K562 (cell line): ENCODE results near the gene KMO. TPM values are rescaled to one million over a fixed set of nuclear protein-coding genes. Genes with fewer than 3 reads are reported as not detected.

Source experiments
- ATAC-seq: fragments of 200-7000 bp; cut with Tn5 transposase; 3 replicates; pipeline ENCODE4 v1.9.1; 2020; ENCODE audit warnings: moderate library complexity
- BruUV-seq: library from RNA; stranded (reverse); fragments of 400-500 nt; replicated peaks from 2 replicates; lab custom pipeline; 2021; lab: Mats Ljungman, UMichigan
- CTCF ChIA-PET: fragments of 300-600 bp; formaldehyde crosslinking; extraction: SDS; loops from one replicate; lab custom pipeline; 2021; ENCODE audit warnings: low intra/inter-chr PET ratio; lab: Yijun Ruan, JAX
- POLR2A ChIA-PET: fragments of 300-600, 350-650 bp; sonication (Branson Sonifier 250); formaldehyde crosslinking; extraction: SDS; loops from one replicate; lab custom pipeline; 2021; ENCODE audit warnings: antibody characterized with exemption, inconsistent platforms; lab: Yijun Ruan, JAX
- DNase-seq, 4 experiments: peaks; one replicate each; pipeline versions ENCODE4 v3.0.0 to v3.0.0-alpha.2; 2011 to 2018; ENCODE audit warnings: low spot score in 3 of 4, mixed read lengths in 3 of 4; ENCODE audit errors: extremely low read depth in 1 of 4
- FAIRE-seq: peaks from 2 replicates; lab custom pipeline; 2011; peaks lifted over from hg19 to GRCh38; lab: Jason Lieb, UNC
- H2AFZ ChIP-seq: 2 replicates; pipeline ENCODE4 v1.6.0; 2011; ENCODE audit warnings: low read depth, low read length, control low read depth, inconsistent platforms
- H3K27ac ChIP-seq: fragments of 200-600 bp; 3 replicates; pipeline ENCODE4 v1.8.0; 2011; ENCODE audit warnings: low read depth, mild to moderate bottlenecking, control low read depth, inconsistent platforms, low read length, moderate library complexity, mixed read lengths; ENCODE audit errors: extremely low read depth
- H3K27me3 ChIP-seq, 2 experiments: fragments of 300-600 bp in 1 of 2; 2 replicates in 1 of 2; 3 replicates in 1 of 2; pipeline versions ENCODE4 v1.6.0 to v1.8.0; 2011; ENCODE audit warnings: inconsistent platforms in 2 of 2, low read length in 2 of 2, mild to moderate bottlenecking in 1 of 2, mixed read lengths in 1 of 2, moderate library complexity in 1 of 2; ENCODE audit not compliant: control insufficient read depth in 2 of 2, insufficient read depth in 2 of 2
- H3K36me3 ChIP-seq: fragments of 300-600 bp; 3 replicates; pipeline ENCODE4 v1.8.0; 2011; ENCODE audit warnings: mild to moderate bottlenecking, low read length, inconsistent platforms; ENCODE audit not compliant: control insufficient read depth, insufficient read depth
- H3K4me1 ChIP-seq, 2 experiments: fragments of 200-600 bp in 1 of 2; replicated peaks in 1 of 2; 2 replicates in 1 of 2; 3 replicates in 1 of 2; pipeline versions ENCODE4 v1.5.1 to v1.8.0; 2011; ENCODE audit warnings: inconsistent platforms in 2 of 2, low read length in 2 of 2, mild to moderate bottlenecking in 1 of 2, mixed read lengths in 1 of 2, moderate library complexity in 1 of 2; ENCODE audit not compliant: control insufficient read depth in 2 of 2, insufficient read depth in 2 of 2
- H3K4me2 ChIP-seq: 2 replicates; pipeline ENCODE4 v1.6.1; 2011; ENCODE audit warnings: low read length, control low read depth, inconsistent platforms, mixed read lengths; ENCODE audit not compliant: insufficient read depth
- H3K4me3 ChIP-seq: fragments of 200-600 bp; sonication (generic), shearing (Covaris generic); 2 replicates; pipeline ENCODE4 v1.5.1; 2016; ENCODE audit warnings: control low read depth, inconsistent platforms
- H3K79me2 ChIP-seq: fragments of 200-600 bp; 3 replicates; pipeline ENCODE4 v1.8.0; 2011; ENCODE audit warnings: low read length, inconsistent platforms; ENCODE audit not compliant: control insufficient read depth, insufficient read depth
- H3K9ac ChIP-seq, 2 experiments: 2 replicates each; pipeline versions ENCODE4 v1.6.0 to v1.6.1; 2011; ENCODE audit warnings: low read depth in 2 of 2, low read length in 2 of 2, control low read depth in 1 of 2, inconsistent platforms in 1 of 2, mild to moderate bottlenecking in 1 of 2, mixed read lengths in 1 of 2; ENCODE audit not compliant: insufficient read depth in 1 of 2
- H3K9me1 ChIP-seq: one replicate; pipeline ENCODE4 v1.6.0; 2011; ENCODE audit warnings: inconsistent platforms, mild to moderate bottlenecking, low read length, moderate library complexity; ENCODE audit not compliant: control insufficient read depth, insufficient read depth
- H3K9me3 ChIP-seq: replicated peaks from 2 replicates; pipeline ENCODE4 v1.5.1; 2011; ENCODE audit warnings: low read depth, low read length, inconsistent platforms; ENCODE audit not compliant: control insufficient read depth, insufficient read depth
- H4K20me1 ChIP-seq: replicated peaks from 2 replicates; pipeline ENCODE4 v1.6.1; 2011; ENCODE audit warnings: low read length, inconsistent platforms, mixed read lengths; ENCODE audit not compliant: control insufficient read depth, insufficient read depth
- ATF1 ChIP-seq, 2 experiments: fragments of 450-650 bp in 1 of 2; IDR thresholded peaks; 2 replicates each; pipeline ENCODE4 v1.6.1; 2016; ENCODE audit warnings: missing compliant biosample characterization in 1 of 2, missing genetic modification characterization in 1 of 2
- BRF1 ChIP-seq: IDR thresholded peaks from 3 replicates; pipeline ENCODE4 v1.6.1; 2011; ENCODE audit warnings: borderline replicate concordance, mild to moderate bottlenecking; ENCODE audit not compliant: insufficient read length; ENCODE audit errors: extremely low read depth
- E2F8 ChIP-seq: fragments of 450-650 bp; IDR thresholded peaks from 2 replicates; pipeline ENCODE4 v1.7.1; 2018; ENCODE audit warnings: mild to moderate bottlenecking, low read depth; ENCODE audit not compliant: partially characterized antibody
- FOXK1 ChIP-seq: sonication (generic); formaldehyde crosslinking; IDR thresholded peaks from 2 replicates; pipeline ENCODE4 v1.8.0; 2022; ENCODE audit warnings: missing genetic modification reagents, mild to moderate bottlenecking, borderline replicate concordance
- GATA2 ChIP-seq: sonication (generic); formaldehyde crosslinking; IDR thresholded peaks from 2 replicates; pipeline ENCODE4 v1.4.0; 2020; ENCODE audit warnings: mild to moderate bottlenecking, missing genetic modification reagents
- HDAC3 ChIP-seq: fragments of 450-650 bp; IDR thresholded peaks from 2 replicates; pipeline ENCODE4 v1.6.1; 2018; ENCODE audit warnings: borderline replicate concordance, mild to moderate bottlenecking, moderate library complexity; ENCODE audit not compliant: partially characterized antibody
- HIVEP1 ChIP-seq: fragments of 250-450 bp; sonication (Bioruptor Pico); IDR thresholded peaks from 2 replicates; pipeline ENCODE4 v1.4.0; 2020; ENCODE audit warnings: mild to moderate bottlenecking
- HMGXB4 ChIP-seq: sonication (generic); formaldehyde crosslinking; IDR thresholded peaks from 2 replicates; pipeline ENCODE4 v1.8.1; 2023; ENCODE audit warnings: mild to moderate bottlenecking, missing genetic modification reagents
- MCM2 ChIP-seq: fragments of 450-650 bp; IDR thresholded peaks from 2 replicates; pipeline ENCODE4 v1.6.1; 2017; ENCODE audit warnings: low read depth, mild to moderate bottlenecking
- RBFOX2 ChIP-seq: fragments of 200-400 bp; formaldehyde crosslinking; IDR thresholded peaks from 2 replicates; pipeline ENCODE4 v1.6.1; 2017; ENCODE audit warnings: low read depth, mild to moderate bottlenecking, low read length, moderate library complexity
- TFAM ChIP-seq: fragments of 250-450 bp; sonication (Bioruptor Pico); conservative IDR thresholded peaks from 2 replicates; pipeline ENCODE4 v1.5.0; 2021; ENCODE audit warnings: mild to moderate bottlenecking, moderate library complexity
- ZNF24 ChIP-seq: fragments of 450-650 bp; IDR thresholded peaks from 2 replicates; pipeline ENCODE4 v1.6.1; 2016
- ZNF551 ChIP-seq: fragments of 250-450 bp; sonication (Bioruptor Pico); IDR thresholded peaks from 2 replicates; pipeline ENCODE4 v1.5.0; 2021; ENCODE audit warnings: mild to moderate bottlenecking, moderate library complexity
- ZNF717 ChIP-seq: fragments of 250-450 bp; sonication (Bioruptor Pico); IDR thresholded peaks from 2 replicates; pipeline ENCODE4 v1.5.0; 2021
- ZNF766 ChIP-seq: fragments of 200-800 bp; sonication (Bioruptor generic); conservative IDR thresholded peaks from 2 replicates; pipeline ENCODE4 v1.6.1; 2016; ENCODE audit warnings: missing genetic modification characterization, missing compliant biosample characterization
- WGBS: fragments of 100-300 bp; shearing (Covaris generic); methylation state at CpG from one replicate; pipeline ENCODE4 v1.1.6; 2016; ENCODE audit warnings: low coverage, mixed read lengths; ENCODE audit not compliant: insufficient coverage; ENCODE audit errors: missing lambda C conversion rate; 5-methylcytosine and 5-hydroxymethylcytosine counted together
- in situ Hi-C: fragments of 300-500 bp; cut with MboI; formaldehyde crosslinking; loops from 4 replicates; pipeline ENCODE4 v1.15.0; 2018; ENCODE audit warnings: inconsistent platforms, mixed read lengths
- intact Hi-C: fragments of 100-400 bp; cut with micrococcal nuclease; formaldehyde crosslinking; loops from 2 replicates; pipeline ENCODE4 v1.14.2; 2022
- polyA plus RNA-seq, 8 experiments: library from polyadenylated mRNA; depleted of rRNA in 4 of 8; stranded (reverse) in 5 of 8; unstranded in 3 of 8; fragments of >200 nt; fragmentation: Nextera tagmentation in 2 of 8; fragmentation: Illumina TruSeq in 1 of 8; extraction: Ambion mirVana in 2 of 8; extraction: Trizol in 1 of 8; gene quantifications; 2 replicates each; pipeline versions ENCODE4 v1.2.1 to v1.2.3, GENCODE V29; 2011 to 2014; ENCODE audit warnings: inconsistent platforms in 1 of 8, missing spikeins in 1 of 8
- total RNA-seq, 7 experiments: library from RNA; depleted of rRNA in 6 of 7; stranded (reverse); fragments of >200 nt in 6 of 7; fragmentation: Illumina TruSeq in 2 of 7; extraction: Trizol in 2 of 7; gene quantifications; 2 replicates each; pipeline versions ENCODE4 v1.2.1 to v1.2.3, GENCODE V29; 2011 to 2021; ENCODE audit warnings: low replicate concordance in 1 of 7
- TF ChIP-seq, protein P1 (sequence below): IDR thresholded peaks from 3 replicates; pipeline ENCODE4 v1.6.1; 2011; ENCODE audit warnings: borderline replicate concordance, mild to moderate bottlenecking; ENCODE audit not compliant: insufficient read length, insufficient read depth

The KMO gene
- total and polyA plus RNA-seq, 9 of the 15 experiments (the other 6 are each of a cell fraction or from before 2014, with no cell fraction given) = 0.01 to 0.11 (median 0.01) TPM; not detected in 6

DNA sequence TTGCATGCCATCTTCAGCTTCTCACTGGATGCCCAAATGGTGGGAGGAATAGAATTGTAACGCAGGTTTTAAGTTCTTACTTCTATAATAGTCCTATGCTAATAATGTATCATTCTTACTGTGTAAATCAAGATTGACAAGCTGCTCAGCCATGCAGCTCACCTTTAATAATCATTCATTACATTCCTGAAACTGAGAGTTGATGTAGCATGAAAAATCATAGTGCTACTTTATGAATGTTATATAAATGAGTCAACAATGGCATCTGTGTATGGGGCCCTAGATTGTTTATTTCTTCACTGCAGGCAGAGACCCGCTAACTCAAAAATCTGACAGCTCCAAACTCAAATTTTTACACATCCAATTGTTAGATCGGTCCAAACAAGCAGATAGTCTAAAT, 47.0 kb upstream of the KMO start:
- Histone ChIP-seq H3K9me3 (no peaks in the 10 kb centered on the region), H3K9ac (no peak overlapping the region), H2AFZ (no peak overlapping the region), H3K36me3 (no peaks in the 10 kb centered on the region), H3K27ac (no peak overlapping the region), H3K9me1 (no peaks in the 10 kb centered on the region), H3K27me3 (no peaks in the 10 kb centered on the region), H4K20me1 (no peaks in the 10 kb centered on the region), H3K4me1 (peaks cover 0 to 18% of the 10 kb centered on the region in 2 experiments; a peak in 2 of 5 replicates), H3K4me3 (no peak overlapping the region), H3K79me2 (no peaks in the 10 kb centered on the region), H3K4me2 (no peak overlapping the region; the same call in 1 of the 2 replicates)
- WGBS = 8% methylated on average over 3 of the region's 3 CpGs
- ATAC-seq (no peak), FAIRE-seq (no peak), DNase-seq (no peak)
- intact Hi-C loops = loop anchor here (1.0 to 5.0 kb wide), 4 partner anchors 78 to 1293 kb away; no protein-coding TSS in a partner anchor
- in situ Hi-C loops = no loop called here
- CTCF ChIA-PET = interaction anchor here (1.6 kb wide), 1 partner anchor 597 kb away, joined by 5 read pairs; no protein-coding TSS in a partner anchor
- BruUV-seq = no TSS peak
- POLR2A ChIA-PET = interaction anchor here (0.7 to 2.0 kb wide), 6 partner anchors 9 to 516 kb away, joined by 3 to 11 read pairs (median 4); no protein-coding TSS in a partner anchor
- TF ChIP-seq GATA2 (CRISPR knock-in tag) (no peak), MCM2 (no peak), HDAC3 (no peak), ATF1 (CRISPR knock-in tag; IDR thresholded peaks at IDR 0.05) (no peak), ATF1 (tag; IDR thresholded peaks at IDR 0.05) (no peak), TFAM (CRISPR knock-in tag) (no peak), FOXK1 (no peak), ZNF551 (CRISPR knock-in tag) (no peak), RBFOX2 (no peak), HMGXB4 (no peak), ZNF717 (CRISPR knock-in tag) (no peak), ZNF24 (no peak), BRF1 (no peak), E2F8 (no peak), HIVEP1 (CRISPR knock-in tag) (no peak), ZNF766 (CRISPR knock-in tag) (no peak)
- TF ChIP-seq, protein P1, sequence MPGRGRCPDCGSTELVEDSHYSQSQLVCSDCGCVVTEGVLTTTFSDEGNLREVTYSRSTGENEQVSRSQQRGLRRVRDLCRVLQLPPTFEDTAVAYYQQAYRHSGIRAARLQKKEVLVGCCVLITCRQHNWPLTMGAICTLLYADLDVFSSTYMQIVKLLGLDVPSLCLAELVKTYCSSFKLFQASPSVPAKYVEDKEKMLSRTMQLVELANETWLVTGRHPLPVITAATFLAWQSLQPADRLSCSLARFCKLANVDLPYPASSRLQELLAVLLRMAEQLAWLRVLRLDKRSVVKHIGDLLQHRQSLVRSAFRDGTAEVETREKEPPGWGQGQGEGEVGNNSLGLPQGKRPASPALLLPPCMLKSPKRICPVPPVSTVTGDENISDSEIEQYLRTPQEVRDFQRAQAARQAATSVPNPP = no peak
